HFFc6 (cell line): ENCODE results near the gene AP3D1. TPM values are rescaled to one million over a fixed set of nuclear protein-coding genes. Genes with fewer than 3 reads are reported as not detected.

Experiments
- DNase-seq: peaks from one replicate; pipeline ENCODE4 v3.0.0-alpha.2; 2018
- H3K27ac Mint-ChIP-seq: 2 replicates; pipeline ENCODE4 v1.8.0; 2020; ENCODE audit warnings: mild to moderate bottlenecking, mixed read lengths
- H3K27me3 Mint-ChIP-seq: 2 replicates; pipeline ENCODE4 v1.8.0; 2021; ENCODE audit warnings: mild to moderate bottlenecking, moderate library complexity, mixed read lengths; ENCODE audit not compliant: insufficient read depth
- H3K36me3 Mint-ChIP-seq: 2 replicates; pipeline ENCODE4 v1.8.0; 2021; ENCODE audit warnings: low read depth, mixed read lengths
- H3K4me1 Mint-ChIP-seq: 2 replicates; pipeline ENCODE4 v1.8.0; 2020; ENCODE audit warnings: low read depth, mixed read lengths
- H3K4me3 Mint-ChIP-seq: 2 replicates; pipeline ENCODE4 v1.8.0; 2020; ENCODE audit warnings: mild to moderate bottlenecking, moderate library complexity, mixed read lengths
- H3K9me3 Mint-ChIP-seq: 2 replicates; pipeline ENCODE4 v1.8.0; 2020; ENCODE audit warnings: mild to moderate bottlenecking, mixed read lengths
- total RNA-seq, 6 experiments: library from RNA; stranded (reverse); fragmentation: NEBNext Ultra II Directional; extraction: Animal tissue kit (Norgen Biotek cat#: 25700); gene quantifications; 2 replicates in 1 of 6; 3 replicates in 5 of 6; pipeline ENCODE4 v1.2.3, GENCODE V29; 2021
- TF ChIP-seq, protein P1 (sequence below): fragments of 200-600 bp; sonication (generic); IDR thresholded peaks from 2 replicates; pipeline ENCODE4 v1.5.0; 2021; ENCODE audit warnings: antibody characterized with exemption, mild to moderate bottlenecking

The AP3D1 gene
- total RNA-seq, 6 experiments from 2014 or later: 139 to 169 (median 151) TPM

- Mint-ChIP-seq H3K9me3 (no peaks in the 10 kb centered on the region), H3K27ac (no peak overlapping the region), H3K4me3 (no peak overlapping the region), H3K4me1 (peaks cover 39% of the 10 kb centered on the region), H3K27me3 (peaks cover 5% of the 10 kb centered on the region), H3K36me3 (0 out of 2 replicates have a peak, but pooled peaks cover 4% of the 10 kb centered on the region)
- no peak for DNase-seq
- TF ChIP-seq, protein P1, sequence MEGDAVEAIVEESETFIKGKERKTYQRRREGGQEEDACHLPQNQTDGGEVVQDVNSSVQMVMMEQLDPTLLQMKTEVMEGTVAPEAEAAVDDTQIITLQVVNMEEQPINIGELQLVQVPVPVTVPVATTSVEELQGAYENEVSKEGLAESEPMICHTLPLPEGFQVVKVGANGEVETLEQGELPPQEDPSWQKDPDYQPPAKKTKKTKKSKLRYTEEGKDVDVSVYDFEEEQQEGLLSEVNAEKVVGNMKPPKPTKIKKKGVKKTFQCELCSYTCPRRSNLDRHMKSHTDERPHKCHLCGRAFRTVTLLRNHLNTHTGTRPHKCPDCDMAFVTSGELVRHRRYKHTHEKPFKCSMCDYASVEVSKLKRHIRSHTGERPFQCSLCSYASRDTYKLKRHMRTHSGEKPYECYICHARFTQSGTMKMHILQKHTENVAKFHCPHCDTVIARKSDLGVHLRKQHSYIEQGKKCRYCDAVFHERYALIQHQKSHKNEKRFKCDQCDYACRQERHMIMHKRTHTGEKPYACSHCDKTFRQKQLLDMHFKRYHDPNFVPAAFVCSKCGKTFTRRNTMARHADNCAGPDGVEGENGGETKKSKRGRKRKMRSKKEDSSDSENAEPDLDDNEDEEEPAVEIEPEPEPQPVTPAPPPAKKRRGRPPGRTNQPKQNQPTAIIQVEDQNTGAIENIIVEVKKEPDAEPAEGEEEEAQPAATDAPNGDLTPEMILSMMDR: no peak
These were observed 29.7 kb upstream of the AP3D1 start for GRCh38 chr19:2180881-2181632.

DNA sequence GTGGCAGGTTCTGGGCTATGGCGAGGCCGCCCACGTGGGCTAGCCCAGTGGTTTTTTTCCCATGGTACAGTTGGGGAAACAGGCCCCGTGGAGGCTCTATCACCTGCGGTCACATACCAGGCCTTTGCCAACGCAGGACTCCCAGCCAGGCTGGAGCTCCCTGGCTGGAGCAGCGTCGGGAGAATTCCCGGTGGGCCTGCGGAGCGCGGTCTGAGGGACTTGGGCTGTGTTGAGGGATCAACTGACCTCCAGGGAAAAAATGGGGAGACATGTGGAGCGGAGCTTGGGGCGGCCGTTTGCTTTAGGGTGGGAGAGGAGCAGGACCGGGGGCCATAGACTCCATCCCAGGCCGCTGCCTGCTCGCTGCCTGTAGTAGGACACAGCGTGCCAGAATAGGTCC is 28.7 kb upstream of the AP3D1 start:
- Mint-ChIP-seq H3K36me3 (no peaks in the 10 kb centered on the region), H3K27me3 (peaks cover 5% of the 10 kb centered on the region), H3K9me3 (no peaks in the 10 kb centered on the region), H3K4me3 (no peak overlapping the region), H3K27ac (peak overlapping the region; percentile 27; the same call in 1 of the 2 replicates), H3K4me1 (peaks cover 30% of the 10 kb centered on the region)
- no peak for DNase-seq
- TF ChIP-seq, protein P1: no peak

DNA sequence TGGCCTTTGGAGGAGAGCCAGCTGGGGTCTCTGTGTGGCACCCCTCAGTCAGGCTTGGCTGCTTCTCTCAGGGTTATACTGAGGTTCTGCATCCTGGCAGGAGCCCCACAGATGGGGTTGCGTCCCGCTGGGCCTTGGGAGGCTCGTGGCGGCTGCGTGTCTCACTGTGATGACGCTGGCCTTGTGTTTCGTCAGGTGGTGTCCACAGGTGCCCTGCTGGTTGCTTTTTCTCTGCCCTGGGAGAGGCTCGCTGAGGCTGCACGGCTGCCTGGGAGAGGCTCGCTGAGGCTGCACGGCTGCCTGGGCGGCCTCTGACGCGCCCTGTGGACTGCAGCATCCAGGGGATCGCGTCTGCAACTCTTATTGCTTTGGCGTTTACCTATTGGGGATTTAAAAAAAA is 27.7 kb upstream of the AP3D1 start:
- H3K36me3 Mint-ChIP-seq: peaks cover 2% of the 10 kb centered on the region
- no peak for DNase-seq

GRCh38 chr19:2176337-2176994 is 25.1 kb upstream of the AP3D1 start:
- peaks cover 11% of the 10 kb centered on the region; the same call in 1 of the 2 replicates for H3K4me1 Mint-ChIP-seq
- no peak for DNase-seq
- H3K27ac Mint-ChIP-seq: no peak overlapping the region
- H3K36me3 Mint-ChIP-seq: peaks cover 10% of the 10 kb centered on the region
- H3K27me3 Mint-ChIP-seq: peaks cover 2% of the 10 kb centered on the region; the same call in 1 of the 2 replicates
- no peak overlapping the region for H3K4me3 Mint-ChIP-seq
- H3K9me3 Mint-ChIP-seq: no peaks in the 10 kb centered on the region
- TF ChIP-seq, protein P1: no peak

More for the DNA sequence above, 27.7 kb upstream of the AP3D1 start:
- Mint-ChIP-seq H3K4me1 (peaks cover 22% of the 10 kb centered on the region), H3K27me3 (peaks cover 5% of the 10 kb centered on the region), H3K4me3 (no peak overlapping the region), H3K27ac (no peak overlapping the region), H3K9me3 (no peaks in the 10 kb centered on the region)
- TF ChIP-seq, protein P1: no peak

- DNase-seq: no peak
- Mint-ChIP-seq H3K27ac (no peak overlapping the region), H3K4me3 (no peak overlapping the region), H3K27me3 (peaks cover 2% of the 10 kb centered on the region; the same call in 1 of the 2 replicates), H3K36me3 (peaks cover 10% of the 10 kb centered on the region), H3K9me3 (no peaks in the 10 kb centered on the region), H3K4me1 (peaks cover 14% of the 10 kb centered on the region; the same call in 1 of the 2 replicates)
- TF ChIP-seq, protein P1: no peak
These were observed 24.4 kb upstream of the AP3D1 start for GRCh38 chr19:2175742-2176141.
